HCT116 (cell line): ENCODE measurements around the gene USP31. TPM values are rescaled to one million over a fixed set of nuclear protein-coding genes. Genes with fewer than 3 reads are reported as not detected.

ENCODE experiments used
- ATAC-seq: fragments of 200-7000 bp; cut with Tn5 transposase; 2 replicates; pipeline ENCODE4 v1.9.1; 2020; ENCODE audit warnings: mild to moderate bottlenecking, moderate library complexity
- BruUV-seq: library from RNA; stranded (reverse); fragments of 400-500 nt; replicated peaks from 2 replicates; lab custom pipeline; 2021; lab: Mats Ljungman, UMichigan
- CTCF ChIA-PET: fragments of 300-600 bp; sonication (Branson Sonifier 250); formaldehyde crosslinking; loops from one replicate; lab custom pipeline; 2021; ENCODE audit warnings: antibody characterized with exemption; lab: Charles Lee
- POLR2A ChIA-PET: fragments of 300-600, 350-600 bp; sonication (Branson Sonifier 250); formaldehyde crosslinking; loops from one replicate; lab custom pipeline; 2021; ENCODE audit warnings: antibody characterized with exemption; lab: Charles Lee
- RAD21 ChIA-PET, 2 experiments: fragments of 300-600 bp; sonication (Branson Sonifier 250); formaldehyde crosslinking; loops; one replicate each; lab custom pipeline; 2023; ENCODE audit warnings: low total read pairs in 2 of 2; ENCODE audit not compliant: uncharacterized antibody in 2 of 2, unreplicated experiment in 2 of 2, low non-redundant PET in 1 of 2; lab: Charles Lee
- DNase-seq: peaks from one replicate; pipeline ENCODE4 v3.0.0-alpha.2; 2010; ENCODE audit warnings: low read depth, low spot score
- H2AFZ ChIP-seq: fragments of 200-600 bp; shearing (Covaris generic), sonication (generic); 2 replicates; pipeline ENCODE4 v1.6.1; 2017; ENCODE audit warnings: low read depth, mixed run types, mixed read lengths, antibody characterized with exemption, low read length; ENCODE audit not compliant: poor library complexity, severe bottlenecking
- H3K27ac ChIP-seq: 2 replicates; pipeline ENCODE4 v1.5.1; 2012; ENCODE audit warnings: low read depth, low read length
- H3K27me3 ChIP-seq: fragments of 200-600 bp; sonication (generic); 2 replicates; pipeline ENCODE4 v1.6.1; 2016; ENCODE audit warnings: mixed run types, low read length, mixed read lengths; ENCODE audit not compliant: insufficient read depth
- H3K36me3 ChIP-seq, 2 experiments: fragments of 200-500 bp in 1 of 2; fragments of 200-600 bp in 1 of 2; sonication (Bioruptor generic) in 1 of 2; sonication (generic) in 1 of 2; 2 replicates each; pipeline versions ENCODE4 v1.5.1 to v1.6.1; 2014 to 2016; ENCODE audit warnings: low read length in 2 of 2, inconsistent platforms in 1 of 2, mixed read lengths in 1 of 2, mixed run types in 1 of 2; ENCODE audit not compliant: insufficient read depth in 2 of 2, control insufficient read depth in 1 of 2
- H3K4me1 ChIP-seq, 2 experiments: fragments of 200-600 bp in 1 of 2; sonication (generic) in 1 of 2; 2 replicates each; pipeline versions ENCODE4 v1.5.1 to v1.6.1; 2012 to 2017; ENCODE audit warnings: low read length in 2 of 2, inconsistent platforms in 1 of 2, mild to moderate bottlenecking in 1 of 2, mixed read lengths in 1 of 2, mixed run types in 1 of 2, moderate library complexity in 1 of 2; ENCODE audit not compliant: insufficient read depth in 2 of 2, control insufficient read depth in 1 of 2
- H3K4me2 ChIP-seq: fragments of 200-600 bp; sonication (generic); 2 replicates; pipeline ENCODE4 v1.6.1; 2017; ENCODE audit warnings: mixed run types, low read length, mixed read lengths
- H3K4me3 ChIP-seq, 2 experiments: fragments of 200-600 bp in 1 of 2; sonication (generic) in 1 of 2; replicated peaks in 1 of 2; 2 replicates each; pipeline ENCODE4 v1.5.1; 2011 to 2016; ENCODE audit warnings: low read length in 2 of 2, control low read depth in 1 of 2, low read depth in 1 of 2, mild to moderate bottlenecking in 1 of 2, mixed read lengths in 1 of 2, mixed run types in 1 of 2
- H3K79me2 ChIP-seq: fragments of 200-600 bp; sonication (generic); 2 replicates; pipeline ENCODE4 v1.6.1; 2017; ENCODE audit warnings: mild to moderate bottlenecking, mixed run types, low read length, moderate library complexity, mixed read lengths; ENCODE audit not compliant: insufficient read depth
- H3K9ac ChIP-seq: fragments of 200-600 bp; sonication (generic); 2 replicates; pipeline ENCODE4 v1.6.1; 2016; ENCODE audit warnings: low read length, mixed read lengths
- H3K9me2 ChIP-seq: fragments of 200-600 bp; sonication (generic), shearing (Covaris generic); 2 replicates; pipeline ENCODE4 v1.6.1; 2017; ENCODE audit warnings: mixed run types, mild to moderate bottlenecking, moderate library complexity; ENCODE audit not compliant: insufficient read depth
- H3K9me3 ChIP-seq, 2 experiments: fragments of 200-500 bp in 1 of 2; fragments of 200-600 bp in 1 of 2; sonication (Bioruptor generic) in 1 of 2; sonication (generic) in 1 of 2; 2 replicates each; pipeline ENCODE4 v1.6.1; 2014 to 2017; ENCODE audit warnings: low read length in 2 of 2, mixed read lengths in 2 of 2, inconsistent platforms in 1 of 2, low read depth in 1 of 2, mild to moderate bottlenecking in 1 of 2, mixed run types in 1 of 2, moderate library complexity in 1 of 2; ENCODE audit not compliant: control insufficient read depth in 1 of 2, insufficient read depth in 1 of 2
- H4K20me1 ChIP-seq: fragments of 200-600 bp; sonication (generic), shearing (Covaris generic); 2 replicates; pipeline ENCODE4 v1.6.1; 2017; ENCODE audit warnings: mixed run types, mild to moderate bottlenecking, moderate library complexity; ENCODE audit not compliant: insufficient read depth
- CBX3 ChIP-seq: IDR thresholded peaks from 2 replicates; pipeline ENCODE4 v1.6.1; 2012; ENCODE audit warnings: low read depth
- EGR1 ChIP-seq: IDR thresholded peaks from 2 replicates; pipeline ENCODE4 v1.6.1; 2012; ENCODE audit warnings: low read depth
- POLR2A ChIP-seq: IDR thresholded peaks from 2 replicates; pipeline ENCODE4 v1.7.0; 2011; ENCODE audit warnings: borderline replicate concordance; ENCODE audit not compliant: insufficient read depth, insufficient read length; ENCODE audit errors: extremely low read depth
- POLR2AphosphoS5 ChIP-seq: IDR thresholded peaks from 2 replicates; pipeline ENCODE4 v1.6.1; 2011; ENCODE audit warnings: mild to moderate bottlenecking, low read depth, low read length, moderate library complexity
- SRF ChIP-seq: IDR thresholded peaks from 2 replicates; pipeline ENCODE4 v1.6.1; 2012; ENCODE audit warnings: low read depth
- ZNF274 ChIP-seq: fragments of 200-500 bp; sonication (Bioruptor generic); IDR thresholded peaks from 2 replicates; pipeline ENCODE4 v1.6.1; 2014; ENCODE audit warnings: mild to moderate bottlenecking, low read depth, low read length, inconsistent platforms
- intact Hi-C: fragments of 100-400 bp; cut with micrococcal nuclease; formaldehyde crosslinking; loops from 2 replicates; pipeline ENCODE4 v1.10.0; 2022
- total RNA-seq: library from RNA; stranded (reverse); gene quantifications from one replicate; pipeline ENCODE4 v1.2.1, GENCODE V29; 2021; ENCODE audit not compliant: unreplicated experiment
- TF ChIP-seq, protein P1 (sequence below): IDR thresholded peaks from 2 replicates; pipeline ENCODE4 v1.6.1; 2012; ENCODE audit warnings: low read depth

USP31 gene
- total RNA-seq, 1 experiment from 2014 or later, result 12.2 TPM

DNA sequence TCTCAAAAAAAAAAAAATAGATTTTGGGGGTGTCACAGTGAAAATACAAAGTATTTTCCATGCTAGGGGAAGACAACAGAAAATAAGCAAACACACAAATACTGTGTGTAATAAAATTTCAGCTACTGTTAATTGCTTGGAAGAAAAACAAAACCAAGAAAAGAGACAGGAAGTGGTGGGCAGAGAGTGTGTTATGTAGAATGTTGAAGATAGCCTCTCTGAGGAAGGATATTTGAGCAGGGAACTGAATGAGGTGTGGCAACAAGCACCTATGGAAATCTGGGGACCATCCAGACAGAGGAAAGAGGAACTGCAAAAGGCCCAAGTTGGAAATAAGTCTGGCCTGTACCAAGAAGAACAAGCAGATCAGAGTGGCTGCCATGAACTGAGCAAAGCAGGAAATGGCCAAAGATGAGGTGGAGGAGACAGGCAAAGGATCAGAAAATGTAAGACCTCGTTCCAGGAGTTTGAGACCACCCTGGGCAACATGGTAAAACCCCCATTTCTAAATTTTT is 7.8 kb upstream of the USP31 start (continued):
- TF ChIP-seq, protein P1, sequence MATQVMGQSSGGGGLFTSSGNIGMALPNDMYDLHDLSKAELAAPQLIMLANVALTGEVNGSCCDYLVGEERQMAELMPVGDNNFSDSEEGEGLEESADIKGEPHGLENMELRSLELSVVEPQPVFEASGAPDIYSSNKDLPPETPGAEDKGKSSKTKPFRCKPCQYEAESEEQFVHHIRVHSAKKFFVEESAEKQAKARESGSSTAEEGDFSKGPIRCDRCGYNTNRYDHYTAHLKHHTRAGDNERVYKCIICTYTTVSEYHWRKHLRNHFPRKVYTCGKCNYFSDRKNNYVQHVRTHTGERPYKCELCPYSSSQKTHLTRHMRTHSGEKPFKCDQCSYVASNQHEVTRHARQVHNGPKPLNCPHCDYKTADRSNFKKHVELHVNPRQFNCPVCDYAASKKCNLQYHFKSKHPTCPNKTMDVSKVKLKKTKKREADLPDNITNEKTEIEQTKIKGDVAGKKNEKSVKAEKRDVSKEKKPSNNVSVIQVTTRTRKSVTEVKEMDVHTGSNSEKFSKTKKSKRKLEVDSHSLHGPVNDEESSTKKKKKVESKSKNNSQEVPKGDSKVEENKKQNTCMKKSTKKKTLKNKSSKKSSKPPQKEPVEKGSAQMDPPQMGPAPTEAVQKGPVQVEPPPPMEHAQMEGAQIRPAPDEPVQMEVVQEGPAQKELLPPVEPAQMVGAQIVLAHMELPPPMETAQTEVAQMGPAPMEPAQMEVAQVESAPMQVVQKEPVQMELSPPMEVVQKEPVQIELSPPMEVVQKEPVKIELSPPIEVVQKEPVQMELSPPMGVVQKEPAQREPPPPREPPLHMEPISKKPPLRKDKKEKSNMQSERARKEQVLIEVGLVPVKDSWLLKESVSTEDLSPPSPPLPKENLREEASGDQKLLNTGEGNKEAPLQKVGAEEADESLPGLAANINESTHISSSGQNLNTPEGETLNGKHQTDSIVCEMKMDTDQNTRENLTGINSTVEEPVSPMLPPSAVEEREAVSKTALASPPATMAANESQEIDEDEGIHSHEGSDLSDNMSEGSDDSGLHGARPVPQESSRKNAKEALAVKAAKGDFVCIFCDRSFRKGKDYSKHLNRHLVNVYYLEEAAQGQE, result no peak
- TF ChIP-seq EGR1, result no peak
- TF ChIP-seq, all 23 proteins: peak for 0

DNA sequence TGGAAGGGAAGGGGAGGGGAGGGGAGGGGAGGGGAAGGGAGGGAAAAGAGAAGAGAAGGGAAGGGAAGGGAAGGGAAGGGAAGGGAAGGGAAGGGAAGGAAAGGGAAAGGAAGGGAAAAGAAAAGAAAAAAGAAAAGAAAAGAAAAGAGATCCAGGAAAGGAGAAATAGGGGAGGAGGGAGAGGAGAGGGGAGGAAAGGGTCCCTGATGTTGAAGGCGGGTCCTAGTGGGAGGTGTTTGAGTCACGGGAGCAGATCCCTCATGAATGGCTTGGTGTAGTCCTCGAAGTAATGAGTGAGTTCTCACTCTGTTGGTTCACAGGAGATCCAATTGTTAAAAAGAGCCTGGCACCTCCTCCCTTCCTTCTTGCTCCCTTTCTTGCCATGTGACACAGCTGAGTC is 6.9 kb upstream of the USP31 start:
- intact Hi-C loops, result no loop called here
- no peaks in the 10 kb centered on the region for H3K9me3 ChIP-seq
- H3K4me1 ChIP-seq, result peaks cover 0 to 5% of the 10 kb centered on the region in 2 experiments; a peak in 2 of 4 replicates
- no peaks in the 10 kb centered on the region for H3K36me3 ChIP-seq
- BruUV-seq, result no TSS peak
- ATAC-seq, result no peak
- no peaks in the 10 kb centered on the region for H4K20me1 ChIP-seq
- H3K27me3 ChIP-seq, result no peaks in the 10 kb centered on the region
- no peaks in the 10 kb centered on the region for H3K9me2 ChIP-seq
- no peak overlapping the region for H3K9ac ChIP-seq
- no peak overlapping the region for H3K4me2 ChIP-seq
- POLR2A ChIA-PET, result no interaction called here
- no peak overlapping the region for H3K4me3 ChIP-seq
- H2AFZ ChIP-seq, result no peak overlapping the region
- H3K79me2 ChIP-seq, result no peaks in the 10 kb centered on the region
- DNase-seq, result no peak
- RAD21 ChIA-PET, result no interaction called here
- TF ChIP-seq EGR1 (no peak), SRF (no peak), POLR2AphosphoS5 (no peak), ZNF274 (no peak), CBX3 (no peak), POLR2A (no peak)
- TF ChIP-seq, protein P1, result no peak
- CTCF ChIA-PET, result no interaction called here
- no peak overlapping the region for H3K27ac ChIP-seq
